HepG2 (cell line): ENCODE data around the gene ZNF341. TPM values are rescaled to one million over a fixed set of nuclear protein-coding genes. Genes with fewer than 3 reads are reported as not detected.
A peak's percentile ranks its signal among the peaks of the same experiment; 100 is the strongest.

ENCODE experiments used
- ATAC-seq: fragments of 200-7000 bp; cut with Tn5 transposase; 3 replicates; pipeline ENCODE4 v1.9.1; 2020; ENCODE audit warnings: mild to moderate bottlenecking, moderate library complexity
- BruUV-seq: library from RNA; stranded (reverse); fragments of 400-500 nt; replicated peaks from 2 replicates; lab custom pipeline; 2021; lab: Mats Ljungman, UMichigan
- CTCF ChIA-PET: fragments of 300-600 bp; formaldehyde crosslinking; extraction: SDS; loops from one replicate; lab custom pipeline; 2021; ENCODE audit warnings: low total read pairs, inconsistent platforms, low intra/inter-chr PET ratio; lab: Yijun Ruan, JAX
- POLR2A ChIA-PET: fragments of 350-600 bp; sonication (Branson Sonifier 250); formaldehyde crosslinking; loops from one replicate; lab custom pipeline; 2020; ENCODE audit warnings: antibody characterized with exemption, inconsistent platforms; lab: Yijun Ruan, JAX
- DNase-seq: peaks from one replicate; pipeline ENCODE4 v3.0.0-alpha.2; 2015; ENCODE audit warnings: low spot score
- FAIRE-seq: peaks from 3 replicates; lab custom pipeline; 2011; peaks lifted over from hg19 to GRCh38; lab: Jason Lieb, UNC
- H2AFZ ChIP-seq: one replicate; pipeline ENCODE4 v1.6.1; 2011; ENCODE audit warnings: low read length, inconsistent platforms
- H3K27ac ChIP-seq: fragments of 300-600 bp; 3 replicates; pipeline ENCODE4 v1.8.0; 2011; ENCODE audit warnings: mixed run types, mild to moderate bottlenecking, mixed read lengths, low read length, inconsistent platforms; ENCODE audit not compliant: insufficient read depth; ENCODE audit errors: extremely low read length
- H3K27me3 ChIP-seq, 2 experiments: fragments of 200-600 bp in 1 of 2; 2 replicates in 1 of 2; 3 replicates in 1 of 2; pipeline versions ENCODE4 v1.6.0 to v1.8.0; 2011; ENCODE audit warnings: low read length in 2 of 2, mild to moderate bottlenecking in 2 of 2, moderate library complexity in 2 of 2, inconsistent platforms in 1 of 2; ENCODE audit not compliant: insufficient read depth in 2 of 2, control insufficient read depth in 1 of 2
- H3K36me3 ChIP-seq, 2 experiments: fragments of 200-600 bp in 1 of 2; replicated peaks in 1 of 2; 2 replicates in 1 of 2; 3 replicates in 1 of 2; pipeline versions ENCODE4 v1.5.1 to v1.8.0; 2011; ENCODE audit warnings: low read length in 2 of 2, inconsistent platforms in 1 of 2; ENCODE audit not compliant: insufficient read depth in 2 of 2, control insufficient read depth in 1 of 2
- H3K4me1 ChIP-seq: 2 replicates; pipeline ENCODE4 v1.5.1; 2012; ENCODE audit warnings: low read length, inconsistent platforms; ENCODE audit not compliant: insufficient read depth
- H3K4me2 ChIP-seq: 2 replicates; pipeline ENCODE4 v1.6.0; 2011; ENCODE audit warnings: low read depth, low read length, inconsistent platforms
- H3K4me3 ChIP-seq, 3 experiments: fragments of 200-600 bp in 1 of 3; sonication (generic), shearing (Covaris generic) in 1 of 3; replicated peaks in 1 of 3; 2 replicates each; pipeline ENCODE4 v1.5.1; 2011 to 2016; ENCODE audit warnings: low read length in 3 of 3, inconsistent platforms in 2 of 3, low read depth in 2 of 3, mild to moderate bottlenecking in 2 of 3, control low read depth in 1 of 3, mixed read lengths in 1 of 3; ENCODE audit not compliant: insufficient read depth in 1 of 3
- H3K79me2 ChIP-seq: one replicate; pipeline ENCODE4 v1.6.1; 2011; ENCODE audit warnings: low read length, inconsistent platforms; ENCODE audit not compliant: insufficient read depth
- H3K9ac ChIP-seq: 2 replicates; pipeline ENCODE4 v1.6.0; 2011; ENCODE audit warnings: mild to moderate bottlenecking, low read depth, low read length, inconsistent platforms; ENCODE audit not compliant: insufficient read depth
- H3K9me3 ChIP-seq: 2 replicates; pipeline ENCODE4 v1.5.1; 2012; ENCODE audit warnings: mild to moderate bottlenecking, low read length
- H4K20me1 ChIP-seq: 2 replicates; pipeline ENCODE4 v1.6.0; 2011; ENCODE audit warnings: inconsistent platforms, mild to moderate bottlenecking, low read length, moderate library complexity; ENCODE audit not compliant: insufficient read depth
- ASH2L ChIP-seq: fragments of 300-600, 200-600 bp; sonication (generic); IDR thresholded peaks from 2 replicates; pipeline ENCODE4 v1.7.0; 2017; ENCODE audit warnings: low read depth, mild to moderate bottlenecking, moderate library complexity, mixed read lengths, low read length; ENCODE audit not compliant: insufficient read length
- CSRNP2 ChIP-seq: sonication (generic); formaldehyde crosslinking; conservative IDR thresholded peaks from 2 replicates; pipeline ENCODE4 v1.8.0; 2022; ENCODE audit warnings: low read depth, missing genetic modification reagents
- GTF2F1 ChIP-seq: fragments of 150-350 bp; IDR thresholded peaks from 2 replicates; pipeline ENCODE4 v1.6.1; 2014; ENCODE audit warnings: low read length
- IRF1 ChIP-seq: sonication (generic); formaldehyde crosslinking; IDR thresholded peaks from 2 replicates; pipeline ENCODE4 v1.4.0; 2020; ENCODE audit warnings: low read depth, mild to moderate bottlenecking, missing genetic modification reagents
- RBAK ChIP-seq: sonication (generic); formaldehyde crosslinking; IDR thresholded peaks from 2 replicates; pipeline ENCODE4 v1.5.1; 2020; ENCODE audit warnings: mild to moderate bottlenecking, missing genetic modification reagents
- SP5 ChIP-seq: IDR thresholded peaks from 2 replicates; pipeline ENCODE4 v1.6.1; 2016; ENCODE audit warnings: low read depth, borderline replicate concordance
- SRSF1 ChIP-seq: fragments of 200-400 bp; formaldehyde crosslinking; optimal IDR thresholded peaks from 2 replicates; pipeline ENCODE3; 2017; ENCODE audit warnings: mild to moderate bottlenecking, low read depth, low read length, moderate library complexity
- TAF1 ChIP-seq: sonication (generic); formaldehyde crosslinking; IDR thresholded peaks from 2 replicates; pipeline ENCODE4 v1.4.0; 2020; ENCODE audit warnings: missing genetic modification reagents
- TMF1 ChIP-seq: sonication (generic); formaldehyde crosslinking; IDR thresholded peaks from 2 replicates; pipeline ENCODE4 v1.8.1; 2022; ENCODE audit warnings: low read depth, missing genetic modification reagents
- ZBTB21 ChIP-seq: sonication (generic); formaldehyde crosslinking; IDR thresholded peaks from 2 replicates; pipeline ENCODE4 v1.4.0; 2020; ENCODE audit warnings: missing genetic modification reagents
- ZBTB7A ChIP-seq: sonication (generic); formaldehyde crosslinking; IDR thresholded peaks from 2 replicates; pipeline ENCODE4 v1.8.0; 2022; ENCODE audit warnings: mild to moderate bottlenecking, missing genetic modification reagents
- ZGPAT ChIP-seq: IDR thresholded peaks from 2 replicates; pipeline ENCODE4 v1.6.1; 2016; ENCODE audit warnings: mild to moderate bottlenecking
- ZNF263 ChIP-seq: sonication (generic); formaldehyde crosslinking; IDR thresholded peaks from 2 replicates; pipeline ENCODE4 v1.4.0; 2020; ENCODE audit warnings: missing genetic modification reagents
- ZNF468 ChIP-seq: sonication (generic); formaldehyde crosslinking; IDR thresholded peaks from 2 replicates; pipeline ENCODE4 v1.8.0; 2022; ENCODE audit warnings: mild to moderate bottlenecking, moderate library complexity, missing genetic modification reagents
- ZNF674 ChIP-seq: sonication (generic); formaldehyde crosslinking; IDR thresholded peaks from 2 replicates; pipeline ENCODE4 v1.5.0; 2020; ENCODE audit warnings: low read depth, mild to moderate bottlenecking, missing genetic modification reagents
- WGBS: methylation state at CpG from one replicate; pipeline ENCODE4 v1.1.6; 2017; ENCODE audit warnings: low lambda C conversion rate; 5-methylcytosine and 5-hydroxymethylcytosine counted together
- in situ Hi-C: cut with HindIII; loops from 2 replicates; pipeline ENCODE4 v1.10.0; 2017; ENCODE audit warnings: low pct_unique_long_range_greater_than_20kb; ENCODE audit not compliant: extremely low pct_ligation_motif_present
- intact Hi-C: fragments of 100-400 bp; cut with micrococcal nuclease; formaldehyde crosslinking; loops from one replicate; pipeline ENCODE4 v1.10.0; 2022; ENCODE audit not compliant: unreplicated experiment
- polyA plus RNA-seq, 8 experiments: library from polyadenylated mRNA; depleted of rRNA in 3 of 8; stranded (reverse) in 7 of 8; unstranded in 1 of 8; fragments of >200 nt; fragmentation: Illumina TruSeq in 4 of 8; extraction: Trizol in 4 of 8; gene quantifications; 2 replicates each; pipeline versions ENCODE4 v1.2.1 to v1.2.3, GENCODE V29; 2011 to 2016; ENCODE audit warnings: low read depth in 4 of 8, missing spikeins in 1 of 8, mixed read lengths in 1 of 8; ENCODE audit not compliant: insufficient read depth in 1 of 8
- total RNA-seq, 5 experiments: library from RNA; depleted of rRNA; stranded (reverse); fragments of >200 nt; fragmentation: Illumina TruSeq; extraction: Trizol; gene quantifications; 2 replicates each; pipeline ENCODE4 v1.2.3, GENCODE V29; 2016; ENCODE audit warnings: low read depth in 1 of 5
- TF ChIP-seq, protein P1 (sequence below): sonication (generic); formaldehyde crosslinking; IDR thresholded peaks from 2 replicates; pipeline ENCODE4 v1.5.0; 2020; ENCODE audit warnings: missing genetic modification reagents

The ZNF341 gene
- total and polyA plus RNA-seq, 2 of the 13 experiments (the other 11 are each of a cell fraction or from before 2014, with no cell fraction given): 1.1 to 2.2 TPM

DNA sequence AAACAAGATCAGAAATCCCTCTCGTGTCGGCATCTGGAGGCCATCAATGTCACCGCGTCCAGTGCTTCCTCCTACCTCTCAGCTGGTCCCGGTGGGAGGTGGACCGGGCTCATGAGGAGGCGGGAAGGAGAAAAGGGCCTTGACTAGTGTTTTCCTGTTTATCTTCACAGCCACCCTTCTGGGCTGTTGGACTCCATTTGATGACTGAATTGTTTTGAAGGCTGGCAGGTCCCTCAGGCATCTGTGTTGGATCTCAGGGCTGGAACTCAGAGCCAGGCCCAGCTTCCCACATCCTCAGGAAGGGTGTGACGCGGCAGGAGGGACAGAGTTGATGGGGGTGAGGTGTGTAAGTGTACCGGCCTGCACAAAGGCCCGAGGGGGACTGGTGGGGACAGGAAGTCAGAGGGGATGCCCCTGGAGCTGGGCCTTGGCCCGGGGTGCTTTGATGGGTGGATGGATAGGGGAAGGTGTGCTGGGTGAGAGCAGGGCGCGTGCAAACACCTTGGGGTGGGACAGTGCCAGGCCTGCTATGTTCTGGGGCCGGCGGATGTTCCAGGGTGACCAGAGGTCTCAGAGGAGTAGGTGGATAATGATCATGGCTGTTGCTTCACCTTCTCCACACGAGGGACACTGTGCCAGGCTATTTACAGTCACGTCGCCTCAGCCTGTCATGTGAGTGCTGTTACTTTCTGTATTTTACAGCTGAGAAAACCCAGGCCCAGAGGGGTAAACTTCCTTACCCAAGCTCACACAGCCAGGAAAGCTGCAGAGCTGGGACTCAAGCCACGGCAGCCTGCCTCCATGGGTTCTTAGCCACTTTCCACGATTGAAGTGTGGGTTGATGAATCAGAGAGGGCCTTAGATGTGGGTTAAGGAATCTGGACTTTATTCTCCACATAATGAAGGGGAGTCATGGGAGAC, 61.5 kb downstream of the ZNF341 start (continued):
- TF ChIP-seq IRF1 (CRISPR knock-in tag): no peak
- TF ChIP-seq ZBTB7A: no peak
- TF ChIP-seq RBAK (CRISPR knock-in tag): no peak
- TF ChIP-seq ZGPAT: 0 out of 2 replicates have a peak, but pooled peaks have one; percentile 7
- TF ChIP-seq GTF2F1: no peak
- no peak for TF ChIP-seq SRSF1

- peaks cover 34% of the 10 kb centered on the region for H3K4me1 ChIP-seq
- TF ChIP-seq ZBTB21 (CRISPR knock-in tag) (0 out of 2 replicates have a peak, but pooled peaks have one; percentile 4), TMF1 (CRISPR knock-in tag) (no peak), ZNF674 (CRISPR knock-in tag) (no peak), TAF1 (CRISPR knock-in tag) (no peak), ZNF468 (no peak), ASH2L (no peak), CSRNP2 (CRISPR knock-in tag) (no peak), ZNF263 (CRISPR knock-in tag) (peak; percentile 74), SP5 (no peak)
- TF ChIP-seq, protein P1, sequence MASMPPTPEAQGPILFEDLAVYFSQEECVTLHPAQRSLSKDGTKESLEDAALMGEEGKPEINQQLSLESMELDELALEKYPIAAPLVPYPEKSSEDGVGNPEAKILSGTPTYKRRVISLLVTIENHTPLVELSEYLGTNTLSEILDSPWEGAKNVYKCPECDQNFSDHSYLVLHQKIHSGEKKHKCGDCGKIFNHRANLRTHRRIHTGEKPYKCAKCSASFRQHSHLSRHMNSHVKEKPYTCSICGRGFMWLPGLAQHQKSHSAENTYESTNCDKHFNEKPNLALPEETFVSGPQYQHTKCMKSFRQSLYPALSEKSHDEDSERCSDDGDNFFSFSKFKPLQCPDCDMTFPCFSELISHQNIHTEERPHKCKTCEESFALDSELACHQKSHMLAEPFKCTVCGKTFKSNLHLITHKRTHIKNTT (CRISPR knock-in tag): no peak
These were observed 64.6 kb downstream of the ZNF341 start for GRCh38 chr20:33796263-33796906.

More at GRCh38 chr20:33796263-33796906, 64.6 kb downstream of the ZNF341 start:
- ATAC-seq (no peak), FAIRE-seq (no peak), DNase-seq (no peak)
- H3K79me2 ChIP-seq: no peaks in the 10 kb centered on the region
- peak overlapping the region; percentile 10 for H3K4me2 ChIP-seq
- H3K9ac ChIP-seq: no peak overlapping the region
- no peaks in the 10 kb centered on the region for H3K36me3 ChIP-seq
- intact Hi-C loops (loop anchor here (10.0 kb wide), 1 partner anchor 278 kb away; no protein-coding TSS in a partner anchor), in situ Hi-C loops (no loop called here)
- no peaks in the 10 kb centered on the region for H3K9me3 ChIP-seq
- POLR2A ChIA-PET: interaction anchor here (6.0 kb wide), 1 partner anchor 16 kb away, joined by 35 read pairs; the partner anchor contains the start of gene CHMP4B
- H2AFZ ChIP-seq: no peak overlapping the region
- 19% methylated on average over 9 of the region's 9 CpGs for WGBS
- H3K27me3 ChIP-seq: 0 out of 5 replicates have a peak, but pooled peaks cover 0 to 5% of the 10 kb centered on the region in 2 experiments
- H3K4me3 ChIP-seq: no peak overlapping the region
- BruUV-seq: no TSS peak
- H3K27ac ChIP-seq: no peak overlapping the region
- CTCF ChIA-PET: no interaction called here
- no peaks in the 10 kb centered on the region for H4K20me1 ChIP-seq
